Measurements from ENCODE around the gene DYNLRB1.
"Not testable (repeated sequence)": the region's sequence is repeated elsewhere in the genome, so short reads cannot be mapped to it uniquely, and the experiment has no call there.

DNA sequence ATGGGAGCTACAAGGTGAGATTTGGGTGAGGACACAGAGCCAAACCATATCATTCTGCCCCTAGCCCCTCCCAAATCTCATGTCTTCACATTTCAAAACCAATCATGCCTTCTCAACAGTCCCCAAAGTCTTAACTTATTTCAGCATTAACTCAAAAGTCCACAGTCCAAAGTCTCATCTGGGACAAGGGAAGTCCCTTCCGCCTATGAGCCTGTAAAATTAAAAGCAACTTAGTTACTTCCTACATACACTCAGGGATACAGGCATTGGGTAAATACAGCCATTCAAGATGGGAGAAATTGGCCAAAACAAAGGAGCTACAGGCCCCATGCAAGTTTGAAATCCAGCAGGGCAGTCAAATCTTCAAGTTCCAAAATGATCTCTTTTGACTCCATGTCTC is 34.1 kb upstream of the DYNLRB1 start:
- TF ChIP-seq, protein P1, sequence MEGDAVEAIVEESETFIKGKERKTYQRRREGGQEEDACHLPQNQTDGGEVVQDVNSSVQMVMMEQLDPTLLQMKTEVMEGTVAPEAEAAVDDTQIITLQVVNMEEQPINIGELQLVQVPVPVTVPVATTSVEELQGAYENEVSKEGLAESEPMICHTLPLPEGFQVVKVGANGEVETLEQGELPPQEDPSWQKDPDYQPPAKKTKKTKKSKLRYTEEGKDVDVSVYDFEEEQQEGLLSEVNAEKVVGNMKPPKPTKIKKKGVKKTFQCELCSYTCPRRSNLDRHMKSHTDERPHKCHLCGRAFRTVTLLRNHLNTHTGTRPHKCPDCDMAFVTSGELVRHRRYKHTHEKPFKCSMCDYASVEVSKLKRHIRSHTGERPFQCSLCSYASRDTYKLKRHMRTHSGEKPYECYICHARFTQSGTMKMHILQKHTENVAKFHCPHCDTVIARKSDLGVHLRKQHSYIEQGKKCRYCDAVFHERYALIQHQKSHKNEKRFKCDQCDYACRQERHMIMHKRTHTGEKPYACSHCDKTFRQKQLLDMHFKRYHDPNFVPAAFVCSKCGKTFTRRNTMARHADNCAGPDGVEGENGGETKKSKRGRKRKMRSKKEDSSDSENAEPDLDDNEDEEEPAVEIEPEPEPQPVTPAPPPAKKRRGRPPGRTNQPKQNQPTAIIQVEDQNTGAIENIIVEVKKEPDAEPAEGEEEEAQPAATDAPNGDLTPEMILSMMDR (conservative IDR thresholded peaks at IDR 0.05; ENCODE audit: low read length): not testable (repeated sequence)
- not testable (repeated sequence) for TF ChIP-seq EZH2phosphoT487 (IDR thresholded peaks at IDR 0.05; ENCODE audit: borderline replicate concordance)

All from Loucy (cell line).